K562 (cell line): Measurements from ENCODE around the gene FIBP. TPM values are rescaled to one million over a fixed set of nuclear protein-coding genes. Genes with fewer than 3 reads are reported as not detected.

ENCODE experiments used
- CREB1 ChIP-seq, 2 experiments: sonication (generic) in 1 of 2; formaldehyde crosslinking in 1 of 2; IDR thresholded peaks; 2 replicates each; pipeline versions ENCODE4 v1.6.1 to v1.8.0; 2012 to 2022; ENCODE audit warnings: inconsistent platforms in 1 of 2, mild to moderate bottlenecking in 1 of 2, missing genetic modification reagents in 1 of 2, moderate library complexity in 1 of 2
- FOXM1 ChIP-seq, 2 experiments: fragments of 450-650 bp in 1 of 2; sonication (generic) in 1 of 2; formaldehyde crosslinking in 1 of 2; IDR thresholded peaks; 2 replicates each; pipeline versions ENCODE4 v1.6.1 to v1.9.0; 2017 to 2022; ENCODE audit warnings: low read depth in 2 of 2, mild to moderate bottlenecking in 2 of 2, missing genetic modification reagents in 1 of 2, moderate library complexity in 1 of 2
- GTF2A2 ChIP-seq: IDR thresholded peaks from 2 replicates; pipeline ENCODE4 v1.6.1; 2016; ENCODE audit warnings: mild to moderate bottlenecking, missing genetic modification characterization, missing compliant biosample characterization
- KAT2B ChIP-seq: IDR thresholded peaks from one replicate; pipeline ENCODE4 v1.6.1; 2012; ENCODE audit warnings: low read depth, mild to moderate bottlenecking, control low read depth, inconsistent platforms, low read length, moderate library complexity
- KAT7 ChIP-seq: sonication (generic); formaldehyde crosslinking; IDR thresholded peaks from 2 replicates; pipeline ENCODE4 v1.8.0; 2022; ENCODE audit warnings: missing genetic modification reagents, mild to moderate bottlenecking, borderline replicate concordance
- KLF10 ChIP-seq: fragments of 250-450 bp; sonication (Bioruptor Pico); IDR thresholded peaks from 2 replicates; pipeline ENCODE4 v1.6.1; 2021; ENCODE audit warnings: matching md5 sums
- MED1 ChIP-seq: sonication (generic); formaldehyde crosslinking; IDR thresholded peaks from 2 replicates; pipeline ENCODE4 v1.8.1; 2023; ENCODE audit warnings: missing genetic modification reagents, borderline replicate concordance
- MTA1 ChIP-seq: fragments of 450-650 bp; IDR thresholded peaks from 2 replicates; pipeline ENCODE4 v1.6.1; 2017; ENCODE audit warnings: borderline replicate concordance
- MTA3 ChIP-seq: fragments of 450-650 bp; formaldehyde crosslinking; IDR thresholded peaks from 2 replicates; pipeline ENCODE4 v1.6.1; 2017; ENCODE audit warnings: mild to moderate bottlenecking, borderline replicate concordance
- NEUROD1 ChIP-seq: fragments of 150-350 bp; IDR thresholded peaks from 2 replicates; pipeline ENCODE4 v1.6.1; 2014; ENCODE audit warnings: borderline replicate concordance, low read length, low read depth; ENCODE audit not compliant: partially characterized antibody
- NFIC ChIP-seq: fragments of 450-650 bp; IDR thresholded peaks from 2 replicates; pipeline ENCODE4 v1.6.1; 2017; ENCODE audit warnings: mild to moderate bottlenecking, inconsistent platforms
- OTX1 ChIP-seq: fragments of 450-650 bp; formaldehyde crosslinking; IDR thresholded peaks from 2 replicates; pipeline ENCODE4 v1.4.0; 2022; ENCODE audit warnings: mild to moderate bottlenecking
- SMAD3 ChIP-seq: fragments of 450-650 bp; formaldehyde crosslinking; conservative IDR thresholded peaks from 2 replicates; pipeline ENCODE4 v1.4.0; 2020; ENCODE audit warnings: mild to moderate bottlenecking
- STAT6 ChIP-seq: sonication (generic); formaldehyde crosslinking; IDR thresholded peaks from 2 replicates; pipeline ENCODE4 v1.8.1; 2023; ENCODE audit warnings: mild to moderate bottlenecking, missing genetic modification reagents
- TBL1XR1 ChIP-seq, 2 experiments: IDR thresholded peaks; 2 replicates each; pipeline ENCODE4 v1.6.1; 2012; ENCODE audit warnings: improper control_type of control experiment in 2 of 2, low read length in 2 of 2, mild to moderate bottlenecking in 1 of 2
- ZBTB17 ChIP-seq: fragments of 450-650 bp; formaldehyde crosslinking; IDR thresholded peaks from 2 replicates; pipeline ENCODE4 v1.4.0; 2020; ENCODE audit warnings: mild to moderate bottlenecking
- ZBTB7A ChIP-seq: IDR thresholded peaks from 2 replicates; pipeline ENCODE4 v1.6.1; 2011; ENCODE audit warnings: low read depth, mild to moderate bottlenecking, low read length, moderate library complexity, borderline replicate concordance; ENCODE audit not compliant: control insufficient read depth
- ZKSCAN8 ChIP-seq: fragments of 200-800 bp; sonication (Bioruptor generic); IDR thresholded peaks from 2 replicates; pipeline ENCODE4 v1.6.1; 2016; ENCODE audit warnings: missing genetic modification characterization, missing compliant biosample characterization
- ZNF232 ChIP-seq: sonication (generic); formaldehyde crosslinking; IDR thresholded peaks from 2 replicates; pipeline ENCODE4 v1.8.0; 2022; ENCODE audit warnings: mild to moderate bottlenecking, missing genetic modification reagents
- polyA plus RNA-seq, 8 experiments: library from polyadenylated mRNA; depleted of rRNA in 4 of 8; stranded (reverse) in 5 of 8; unstranded in 3 of 8; fragments of >200 nt; fragmentation: Nextera tagmentation in 2 of 8; fragmentation: Illumina TruSeq in 1 of 8; extraction: Ambion mirVana in 2 of 8; extraction: Trizol in 1 of 8; gene quantifications; 2 replicates each; pipeline versions ENCODE4 v1.2.1 to v1.2.3, GENCODE V29; 2011 to 2014; ENCODE audit warnings: inconsistent platforms in 1 of 8, missing spikeins in 1 of 8
- total RNA-seq, 7 experiments: library from RNA; depleted of rRNA in 6 of 7; stranded (reverse); fragments of >200 nt in 6 of 7; fragmentation: Illumina TruSeq in 2 of 7; extraction: Trizol in 2 of 7; gene quantifications; 2 replicates each; pipeline versions ENCODE4 v1.2.1 to v1.2.3, GENCODE V29; 2011 to 2021; ENCODE audit warnings: low replicate concordance in 1 of 7
- TF ChIP-seq, protein P1 (sequence below): fragments of 250-450 bp; sonication (Bioruptor Pico); IDR thresholded peaks from 2 replicates; pipeline ENCODE4 v1.8.0; 2021; ENCODE audit warnings: borderline replicate concordance, mild to moderate bottlenecking, moderate library complexity; ENCODE audit not compliant: poor library complexity, severe bottlenecking

Gene FIBP
- total and polyA plus RNA-seq, 9 of the 15 experiments (the other 6 are each of a cell fraction or from before 2014, with no cell fraction given): 41.2 to 79.2 (median 48.6) TPM

GRCh38 chr11:65857853-65858680, 30.2 kb downstream of the FIBP start, which contains the start of gene CFL1 (continued):
- TF ChIP-seq KLF10 (CRISPR knock-in tag) (no peak), SMAD3 (CRISPR knock-in tag) (peak; percentile 61; the same call in 1 of the 2 replicates), ZBTB7A (no peak), NFIC (peak; percentile 63), GTF2A2 (tag) (no peak), MTA1 (no peak), FOXM1 (IDR thresholded peaks at IDR 0.05; ENCODE audit: low read depth) (no peak), FOXM1 (CRISPR knock-in tag; IDR thresholded peaks at IDR 0.05; ENCODE audit: low read depth) (no peak), ZBTB17 (CRISPR knock-in tag) (no peak), CREB1 (IDR thresholded peaks at IDR 0.05) (peak; percentile 59; the same call in 1 of the 2 replicates), CREB1 (CRISPR knock-in tag; IDR thresholded peaks at IDR 0.05) (peak; percentile 75; the same call in 1 of the 2 replicates), ZKSCAN8 (CRISPR knock-in tag) (no peak), OTX1 (CRISPR knock-in tag) (peak; percentile 75; the same call in 1 of the 2 replicates), ZNF232 (no peak), NEUROD1 (no peak), KAT7 (CRISPR knock-in tag) (0 out of 2 replicates have a peak, but pooled peaks have one; percentile 57), KAT2B (no peak), TBL1XR1 (IDR thresholded peaks at IDR 0.05; ENCODE audit: low read length in 2 of 2) (no peak; a peak in 2 of 4 replicates), STAT6 (peak; percentile 80), MTA3 (peak; percentile 43; the same call in 1 of the 2 replicates), MED1 (CRISPR knock-in tag) (no peak; the same call in 1 of the 2 replicates)
- TF ChIP-seq, protein P1, sequence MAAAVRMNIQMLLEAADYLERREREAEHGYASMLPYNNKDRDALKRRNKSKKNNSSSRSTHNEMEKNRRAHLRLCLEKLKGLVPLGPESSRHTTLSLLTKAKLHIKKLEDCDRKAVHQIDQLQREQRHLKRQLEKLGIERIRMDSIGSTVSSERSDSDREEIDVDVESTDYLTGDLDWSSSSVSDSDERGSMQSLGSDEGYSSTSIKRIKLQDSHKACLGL (CRISPR knock-in tag): no peak
